Endothelial cell of umbilical vein (primary cell): Measurements from ENCODE around the gene AAMDC. TPM values are rescaled to one million over a fixed set of nuclear protein-coding genes. Genes with fewer than 3 reads are reported as not detected.
"Not testable (repeated sequence)": the region's sequence is repeated elsewhere in the genome, so short reads cannot be mapped to it uniquely, and the experiment has no call there.

Experiments used
- BruUV-seq: library from RNA; stranded (reverse); fragments of 400-500 nt; replicated peaks from 2 replicates; lab custom pipeline; 2021; lab: Mats Ljungman, UMichigan
- CTCF ChIA-PET: fragments of 300-600, 350-600 bp; sonication (Branson Sonifier 250); formaldehyde crosslinking; loops from one replicate; lab custom pipeline; 2021; ENCODE audit warnings: antibody characterized with exemption, inconsistent platforms; lab: Charles Lee
- POLR2A ChIA-PET: fragments of 300-600, 350-600 bp; sonication (Branson Sonifier 250); formaldehyde crosslinking; loops from one replicate; lab custom pipeline; 2021; ENCODE audit warnings: antibody characterized with exemption, inconsistent platforms; lab: Charles Lee
- DNase-seq: peaks from one replicate; pipeline ENCODE4 v3.0.0-alpha.2; 2011; ENCODE audit warnings: low read depth, low spot score
- FAIRE-seq: peaks from 2 replicates; lab custom pipeline; 2011; peaks lifted over from hg19 to GRCh38; lab: Jason Lieb, UNC
- H2AFZ ChIP-seq: 2 replicates; pipeline ENCODE4 v1.6.0; 2012; ENCODE audit warnings: low read depth, low read length, control low read depth, inconsistent platforms
- H3K27ac ChIP-seq: 2 replicates; pipeline ENCODE4 v1.5.1; 2011; ENCODE audit warnings: low read depth, mild to moderate bottlenecking, control low read depth, low read length, moderate library complexity; ENCODE audit not compliant: insufficient read depth
- H3K27me3 ChIP-seq, 2 experiments: 2 replicates each; pipeline versions ENCODE4 v1.6.0 to v1.6.1; 2011; ENCODE audit warnings: low read length in 2 of 2, mixed read lengths in 1 of 2; ENCODE audit not compliant: control insufficient read depth in 2 of 2, insufficient read depth in 2 of 2
- H3K36me3 ChIP-seq, 2 experiments: 2 replicates in 1 of 2; 3 replicates in 1 of 2; pipeline ENCODE4 v1.5.1; 2011; ENCODE audit warnings: low read length in 2 of 2, mild to moderate bottlenecking in 1 of 2, moderate library complexity in 1 of 2; ENCODE audit not compliant: control insufficient read depth in 2 of 2, insufficient read depth in 2 of 2; ENCODE audit errors: extremely low read depth in 1 of 2
- H3K4me1 ChIP-seq: 3 replicates; pipeline ENCODE4 v1.5.1; 2011; ENCODE audit warnings: mild to moderate bottlenecking, low read length; ENCODE audit not compliant: control insufficient read depth, insufficient read depth; ENCODE audit errors: extremely low read depth
- H3K4me2 ChIP-seq: 2 replicates; pipeline ENCODE4 v1.6.1; 2011; ENCODE audit warnings: low read length, control low read depth, mixed read lengths; ENCODE audit not compliant: insufficient read depth
- H3K4me3 ChIP-seq, 3 experiments: fragments of 200-600 bp in 1 of 3; sonication (generic), shearing (Covaris generic) in 1 of 3; replicated peaks in 1 of 3; 2 replicates each; pipeline ENCODE4 v1.5.1; 2011 to 2016; ENCODE audit warnings: control low read depth in 3 of 3, low read length in 3 of 3, mild to moderate bottlenecking in 2 of 3, inconsistent platforms in 1 of 3, low read depth in 1 of 3, moderate library complexity in 1 of 3; ENCODE audit not compliant: insufficient read depth in 1 of 3
- H3K79me2 ChIP-seq: 2 replicates; pipeline ENCODE4 v1.6.0; 2012; ENCODE audit warnings: low read length, inconsistent platforms; ENCODE audit not compliant: control insufficient read depth, insufficient read depth
- H3K9ac ChIP-seq: replicated peaks from 2 replicates; pipeline ENCODE3; 2011; ENCODE audit warnings: low read length, control low read depth; ENCODE audit not compliant: insufficient read depth; ENCODE audit errors: extremely low read depth
- H3K9me1 ChIP-seq: replicated peaks from 3 replicates; pipeline ENCODE4 v1.6.0; 2011; ENCODE audit warnings: mild to moderate bottlenecking, low read length; ENCODE audit not compliant: control insufficient read depth, insufficient read depth; ENCODE audit errors: extremely low read depth
- H3K9me3 ChIP-seq: replicated peaks from 2 replicates; pipeline ENCODE4 v1.5.1; 2012; ENCODE audit warnings: low read length, inconsistent platforms; ENCODE audit not compliant: control insufficient read depth, insufficient read depth
- H4K20me1 ChIP-seq: replicated peaks from 2 replicates; pipeline ENCODE3; 2011; ENCODE audit warnings: mild to moderate bottlenecking, low read length; ENCODE audit not compliant: control insufficient read depth, insufficient read depth; ENCODE audit errors: extremely low read depth
- FOS ChIP-seq: IDR thresholded peaks from 2 replicates; pipeline ENCODE4 v1.6.1; 2011; ENCODE audit warnings: mild to moderate bottlenecking, low read length, moderate library complexity, borderline replicate concordance; ENCODE audit not compliant: insufficient read depth
- GATA2 ChIP-seq: IDR thresholded peaks from 2 replicates; pipeline ENCODE4 v1.7.0; 2011; ENCODE audit warnings: low read depth, mild to moderate bottlenecking, moderate library complexity, mixed read lengths, low read length; ENCODE audit not compliant: insufficient read length, insufficient read depth
- JUN ChIP-seq: IDR thresholded peaks from 2 replicates; pipeline ENCODE4 v1.6.1; 2011; ENCODE audit warnings: borderline replicate concordance, low read depth; ENCODE audit not compliant: insufficient read length, insufficient read depth
- dilution Hi-C: fragments of 300-500 bp; cut with MboI; formaldehyde crosslinking; loops from one replicate; pipeline ENCODE4 v1.15.0; 2019; ENCODE audit warnings: low sequenced_read_pairs; ENCODE audit not compliant: extremely low pct_ligation_motif_present
- intact Hi-C: fragments of 100-400 bp; cut with micrococcal nuclease; formaldehyde crosslinking; loops from one replicate; pipeline ENCODE4 v1.10.0; 2022
- polyA plus RNA-seq, 4 experiments: library from polyadenylated mRNA; depleted of rRNA in 3 of 4; stranded (reverse) in 3 of 4; unstranded in 1 of 4; fragments of >200 nt; gene quantifications; 2 replicates each; pipeline versions ENCODE4 v1.2.1 to v1.2.3, GENCODE V29; 2011 to 2012; ENCODE audit warnings: missing spikeins in 1 of 4
- total RNA-seq: library from RNA; stranded (reverse); gene quantifications from 2 replicates; pipeline ENCODE4 v1.2.3, GENCODE V29; 2021

The AAMDC gene
- total and polyA plus RNA-seq, 2 donors (not counting 3 experiments of a cell fraction or from before 2014, with no cell fraction given) = 48.1 to 51.0 TPM

- Histone ChIP-seq H2AFZ (peak overlapping the region; percentile 50), H3K4me2 (peak overlapping the region; percentile 58), H3K9ac (no peak overlapping the region), H4K20me1 (no peaks in the 10 kb centered on the region), H3K36me3 (peaks cover 2 to 4% of the 10 kb centered on the region in 2 experiments), H3K4me1 (peaks cover 14% of the 10 kb centered on the region), H3K9me1 (no peaks in the 10 kb centered on the region), H3K79me2 (no peaks in the 10 kb centered on the region), H3K27ac (peak overlapping the region; percentile 45), H3K4me3 (no peak overlapping the region), H3K27me3 (no peaks in the 10 kb centered on the region), H3K9me3 (no peaks in the 10 kb centered on the region)
- POLR2A ChIA-PET = no interaction called here
- CTCF ChIA-PET = interaction anchor here (1.0 to 1.5 kb wide), 2 partner anchors 157 to 204 kb away, joined by 3 read pairs; no protein-coding TSS in a partner anchor
- dilution Hi-C loops = no loop called here
- DNase-seq = peak; percentile 58
- intact Hi-C loops = loop anchor here (2.0 kb wide), 1 partner anchor 22 kb away; the partner anchor contains the start of genes AAMDC and RSF1
- FAIRE-seq = peak; percentile 82
- TF ChIP-seq FOS (peak; percentile 67), JUN (peak; percentile 37), GATA2 (no peak)
- BruUV-seq = no TSS peak
These were observed 21.6 kb downstream of the AAMDC start for GRCh38 chr11:77842441-77843121.

DNA sequence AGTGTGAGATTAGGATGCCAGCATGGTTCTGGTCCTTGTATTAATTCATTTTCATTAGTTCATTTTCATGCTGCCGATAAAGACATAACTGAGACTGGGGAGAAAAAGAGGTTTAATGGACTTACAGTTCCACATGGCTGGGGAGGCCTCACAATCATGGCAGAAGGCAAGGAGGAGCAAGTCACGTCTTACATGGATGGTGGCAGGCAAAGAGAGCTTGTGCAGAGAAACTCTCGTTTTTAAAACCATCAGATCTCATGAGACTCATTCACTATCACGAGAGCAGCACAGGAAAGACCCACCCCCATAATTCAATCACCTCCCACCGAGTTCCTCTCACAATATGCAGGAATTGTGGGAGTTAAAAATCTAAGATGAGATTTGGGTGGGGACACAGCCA lies 22.8 kb downstream of the AAMDC start:
- H2AFZ ChIP-seq, FAIRE-seq, POLR2A ChIA-PET, H3K27ac ChIP-seq, H3K27me3 ChIP-seq, H3K79me2 ChIP-seq, H3K4me3 ChIP-seq, H3K4me2 ChIP-seq, H3K36me3 ChIP-seq, dilution Hi-C loops, H4K20me1 ChIP-seq, H3K9ac ChIP-seq, BruUV-seq, H3K9me3 ChIP-seq, DNase-seq, CTCF ChIA-PET, H3K9me1 ChIP-seq: not testable (repeated sequence)
- peaks cover 14% of the 10 kb centered on the region for H3K4me1 ChIP-seq
- intact Hi-C loops = loop anchor here (2.0 kb wide), 1 partner anchor 23 kb away; the partner anchor contains the start of genes AAMDC and RSF1
